NCI-H2227 treated with DMSO at 0.1 percent for 48 hours (cell line): ENCODE measurements around the gene EPB41L2.

ENCODE experiments used
- DNase-seq: peaks from one replicate; lab custom pipeline; 2025; lab: John Stamatoyannopoulos, UW

Gene EPB41L2

GRCh38 chr6:130865793-130866192, 197.3 kb downstream of the EPB41L2 start:
- no peak for DNase-seq

- no peak for DNase-seq
Observed at GRCh38 chr6:130864344-130864743, 198.7 kb downstream of the EPB41L2 start.

- DNase-seq = no peak
Observed at GRCh38 chr6:130863415-130864230, 199.4 kb downstream of the EPB41L2 start.

GRCh38 chr6:130862370-130862769, 200.7 kb downstream of the EPB41L2 start:
- no peak for DNase-seq

GRCh38 chr6:130859161-130859867, 203.7 kb downstream of the EPB41L2 start:
- no peak for DNase-seq

GRCh38 chr6:130858498-130859160, 204.4 kb downstream of the EPB41L2 start:
- no peak for DNase-seq

- DNase-seq = no peak
Observed at GRCh38 chr6:130858054-130858453, 205.0 kb downstream of the EPB41L2 start.

GRCh38 chr6:130853555-130854183, 209.4 kb downstream of the EPB41L2 start:
- no peak for DNase-seq

- DNase-seq = no peak
Observed at GRCh38 chr6:130852844-130853554, 210.0 kb downstream of the EPB41L2 start.

- no peak for DNase-seq
Observed at GRCh38 chr6:130851026-130851425, 212.0 kb downstream of the EPB41L2 start.

GRCh38 chr6:130849594-130849993, 213.5 kb downstream of the EPB41L2 start:
- no peak for DNase-seq

- DNase-seq = no peak
Observed at GRCh38 chr6:130848945-130849344, 214.1 kb downstream of the EPB41L2 start.

GRCh38 chr6:130847001-130847910, 215.8 kb downstream of the EPB41L2 start:
- DNase-seq = no peak

- DNase-seq = no peak
Observed at GRCh38 chr6:130846501-130846900, 216.5 kb downstream of the EPB41L2 start.

GRCh38 chr6:130843575-130844320, 219.3 kb downstream of the EPB41L2 start:
- no peak for DNase-seq

GRCh38 chr6:130841128-130841728, 221.8 kb downstream of the EPB41L2 start:
- no peak for DNase-seq

GRCh38 chr6:130840050-130840449, 223.0 kb downstream of the EPB41L2 start:
- DNase-seq = no peak

- DNase-seq = no peak
Observed at GRCh38 chr6:130839379-130839778, 223.7 kb downstream of the EPB41L2 start.

GRCh38 chr6:130838951-130839350, 224.1 kb downstream of the EPB41L2 start:
- DNase-seq = no peak
